ENCODE results near the gene ADCY1.

Gene ADCY1

DNA sequence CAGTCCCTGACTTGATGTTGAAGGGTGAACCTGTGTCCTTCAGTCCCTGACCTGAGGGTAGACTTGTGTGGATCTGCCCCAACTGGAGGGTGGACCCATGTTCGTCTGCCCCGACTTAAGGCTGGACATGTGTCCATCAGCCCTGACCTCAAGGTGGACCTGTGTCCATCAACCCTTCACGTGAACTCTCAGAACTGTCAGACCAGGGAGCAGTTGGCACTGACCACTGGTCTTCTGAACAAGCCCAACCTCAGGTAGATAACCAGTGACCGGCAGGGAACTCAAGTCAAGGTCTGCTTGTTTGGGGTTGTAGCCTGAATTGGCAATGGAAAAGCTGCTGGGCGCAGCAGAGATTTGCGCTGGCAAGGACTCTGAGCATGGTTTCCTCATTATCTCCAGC, 96.5 kb downstream of the ADCY1 start:
- no peak for DNase-seq (ENCODE audit: low read depth in 2 of 2)

DNA sequence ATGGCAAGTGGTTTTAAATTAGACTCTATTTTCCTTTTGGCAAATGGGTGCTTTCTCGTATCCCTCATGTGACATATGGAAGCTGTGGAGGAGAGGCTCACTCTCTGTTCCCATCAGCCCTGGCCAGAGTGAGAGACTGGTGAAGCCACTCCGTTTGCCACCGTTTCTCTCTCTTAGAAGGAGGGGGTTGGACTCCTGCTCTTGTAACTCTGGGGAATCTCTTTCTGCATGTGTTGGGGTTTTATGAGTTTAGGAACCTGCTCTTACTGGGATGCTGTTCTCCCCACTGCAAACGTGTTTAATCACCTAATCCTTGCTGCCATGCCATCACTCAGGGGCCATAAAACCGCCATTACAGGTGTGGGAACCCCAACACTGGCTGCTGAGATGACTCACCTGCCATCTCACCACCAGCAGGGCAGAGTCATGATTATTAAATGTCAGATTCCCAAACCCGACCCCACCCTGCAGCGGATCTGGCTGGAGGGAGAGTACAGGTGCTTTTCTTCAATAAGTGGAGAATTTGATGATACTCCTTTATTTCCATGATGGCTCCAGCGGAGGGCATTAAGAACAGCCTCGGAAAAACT, 103.2 kb downstream of the ADCY1 start:
- no peak for DNase-seq (ENCODE audit: low read depth in 2 of 2)

DNA sequence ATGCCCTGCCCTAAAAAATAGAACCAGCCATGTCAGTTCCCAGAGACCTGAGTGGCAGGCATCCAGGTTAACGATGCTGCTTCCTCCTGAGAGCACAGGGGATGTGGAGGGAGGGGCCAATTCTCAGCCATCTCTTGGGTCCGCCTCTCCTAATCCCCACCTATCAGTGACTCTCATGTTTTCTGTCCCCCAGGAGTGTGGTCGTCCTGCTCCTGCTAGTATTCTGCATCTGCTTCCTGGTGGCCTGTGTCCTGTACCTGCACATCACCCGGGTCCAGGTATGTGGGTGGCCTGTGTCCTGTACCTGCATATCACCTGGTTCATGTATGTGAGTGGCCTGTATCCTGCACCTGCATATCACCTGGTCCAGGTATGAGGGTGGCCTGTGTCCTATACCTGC, 105.3 kb downstream of the ADCY1 start:
- no peak for DNase-seq (ENCODE audit: low read depth in 2 of 2)

DNA sequence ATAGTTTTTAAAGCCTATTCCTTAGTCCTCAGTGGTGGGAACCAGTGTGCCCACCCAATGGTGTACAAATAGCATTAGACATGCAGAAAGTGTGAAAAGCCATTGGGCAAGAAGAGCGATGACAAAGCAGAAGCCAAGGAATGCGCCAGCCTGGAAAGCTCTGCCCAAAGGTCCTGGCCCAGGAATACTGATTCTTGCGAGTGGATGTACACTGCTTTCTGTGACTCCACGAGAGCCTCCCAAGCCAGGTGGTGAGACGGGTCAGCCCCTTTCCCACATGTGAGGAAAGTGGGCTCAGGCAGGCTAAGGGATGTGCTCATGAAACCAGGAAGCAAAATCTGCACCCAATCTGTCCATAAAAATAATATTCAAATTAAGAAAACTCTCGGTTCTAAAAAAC, 106.6 kb downstream of the ADCY1 start:
- DNase-seq (ENCODE audit: low read depth in 2 of 2), result no peak

DNA sequence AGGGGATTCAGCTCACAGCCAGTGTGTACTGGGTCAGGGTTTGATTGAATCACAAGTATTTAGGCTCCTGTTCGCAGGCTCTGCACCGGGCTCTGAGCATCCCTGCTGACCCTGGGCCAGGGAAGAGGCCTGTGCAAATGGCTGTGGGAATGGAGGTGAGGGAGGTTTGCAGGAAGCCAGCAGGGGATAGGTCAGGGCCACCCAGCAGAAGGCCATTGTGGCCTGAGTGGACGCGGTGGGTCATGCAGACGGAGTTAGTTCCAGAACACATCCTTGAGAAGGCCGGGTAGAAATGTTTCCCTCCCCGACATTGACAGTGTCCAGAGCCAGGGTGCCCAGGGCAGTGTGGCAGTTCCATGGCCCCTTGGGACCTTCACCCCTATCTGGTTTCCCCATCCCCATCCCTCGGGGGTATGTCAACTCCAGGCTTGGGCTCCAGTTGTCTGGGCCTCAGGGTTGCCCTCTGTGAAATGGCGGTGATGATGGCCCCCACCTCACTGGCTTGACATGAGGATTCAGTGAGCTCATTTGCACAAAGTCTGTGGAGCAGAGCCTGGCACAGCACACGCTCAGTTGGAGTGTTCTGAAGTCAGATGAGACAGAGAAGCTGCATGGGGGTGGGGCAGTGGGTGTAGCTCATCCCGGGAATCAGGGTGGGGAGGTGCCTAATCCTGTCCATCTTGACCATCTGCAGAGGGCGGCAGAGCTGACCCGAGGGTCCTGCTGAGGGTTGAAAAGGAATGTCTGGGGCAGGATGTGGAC, 107.6 kb downstream of the ADCY1 start:
- no peak for DNase-seq (ENCODE audit: low read depth in 2 of 2)

DNA sequence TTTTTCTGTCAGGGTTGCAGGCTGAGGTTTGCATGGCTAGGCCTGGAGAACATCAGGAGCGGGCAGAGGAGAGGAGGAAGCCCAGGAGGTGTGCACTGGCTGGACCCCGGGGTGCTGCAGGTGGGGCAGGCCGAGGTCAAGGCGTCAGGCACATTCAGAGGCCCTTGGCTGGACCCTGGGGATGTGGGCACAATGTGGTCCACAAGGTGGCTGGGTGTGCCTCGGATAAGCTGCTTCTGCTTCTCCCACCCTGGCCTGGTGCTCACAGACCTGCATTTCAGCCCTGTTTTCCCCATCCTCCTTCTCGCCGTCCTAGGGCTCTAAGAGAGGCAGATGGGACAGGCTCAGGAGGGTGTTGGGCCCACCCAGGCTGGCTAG, 108.2 kb downstream of the ADCY1 start:
- no peak for DNase-seq (ENCODE audit: low read depth in 2 of 2)

DNA sequence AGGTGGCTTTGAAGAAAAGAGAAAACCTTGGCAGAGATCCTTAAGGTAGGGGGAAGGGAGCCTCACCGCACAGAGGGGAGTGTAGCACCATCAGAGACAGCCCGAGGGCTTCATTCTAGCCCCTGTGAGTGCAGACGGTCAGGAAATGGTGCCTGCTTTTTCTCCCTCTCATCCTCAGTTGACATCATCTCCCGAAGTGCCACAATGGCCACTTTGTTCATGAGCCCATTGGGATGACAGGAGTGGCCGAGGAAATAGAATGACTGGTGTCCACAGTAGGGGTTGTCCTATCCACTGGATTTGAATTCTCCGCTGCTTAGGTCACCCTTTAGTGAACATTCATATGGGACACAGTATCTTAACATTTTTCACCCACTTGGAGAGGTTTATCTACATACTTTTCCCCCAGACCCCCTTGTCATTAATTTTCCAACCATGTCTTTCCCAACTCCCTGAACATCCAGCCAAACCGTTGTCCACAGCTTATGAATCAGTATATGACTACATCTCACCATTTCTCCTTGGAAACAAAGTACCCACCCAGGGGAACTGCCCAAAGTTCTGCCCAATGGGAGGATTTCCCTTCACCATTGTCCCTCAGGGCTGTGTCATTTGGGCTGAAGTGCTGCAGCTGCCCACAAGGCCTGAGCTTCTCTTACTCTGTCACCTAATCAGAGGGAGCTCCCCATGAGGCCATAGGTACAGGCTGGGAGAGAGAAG, 108.8 kb downstream of the ADCY1 start:
- DNase-seq (ENCODE audit: low read depth in 2 of 2), result no peak

DNA sequence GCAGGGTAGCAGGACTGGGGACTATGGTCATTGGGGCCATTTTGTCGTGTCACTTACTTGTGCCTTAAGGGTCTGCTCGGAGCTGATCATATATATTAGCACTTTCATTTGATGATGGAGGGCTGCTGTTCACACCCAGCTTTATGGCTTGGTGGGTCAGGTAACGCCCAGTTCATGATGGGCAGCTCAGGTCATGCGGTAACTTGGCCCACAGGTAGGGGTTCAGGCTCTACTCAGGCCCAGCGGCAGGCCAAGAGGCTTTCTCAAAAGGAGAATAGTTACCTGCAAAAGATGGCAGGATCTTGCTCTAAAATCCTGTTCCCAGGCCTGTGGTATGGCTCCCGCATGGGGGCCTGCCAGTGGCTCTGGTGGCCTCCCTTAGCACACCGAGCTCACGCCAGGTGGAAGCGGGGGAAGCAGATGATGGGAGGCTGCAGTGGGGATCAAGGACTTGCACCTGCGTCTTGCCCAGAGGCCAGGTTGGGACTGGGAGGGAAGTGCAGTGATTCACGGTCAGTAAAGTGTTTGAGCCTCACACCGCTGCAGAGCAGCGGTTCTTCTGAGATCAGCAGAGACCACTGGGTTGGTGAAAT, 109.5 kb downstream of the ADCY1 start:
- DNase-seq (ENCODE audit: low read depth in 2 of 2), result no peak

DNA sequence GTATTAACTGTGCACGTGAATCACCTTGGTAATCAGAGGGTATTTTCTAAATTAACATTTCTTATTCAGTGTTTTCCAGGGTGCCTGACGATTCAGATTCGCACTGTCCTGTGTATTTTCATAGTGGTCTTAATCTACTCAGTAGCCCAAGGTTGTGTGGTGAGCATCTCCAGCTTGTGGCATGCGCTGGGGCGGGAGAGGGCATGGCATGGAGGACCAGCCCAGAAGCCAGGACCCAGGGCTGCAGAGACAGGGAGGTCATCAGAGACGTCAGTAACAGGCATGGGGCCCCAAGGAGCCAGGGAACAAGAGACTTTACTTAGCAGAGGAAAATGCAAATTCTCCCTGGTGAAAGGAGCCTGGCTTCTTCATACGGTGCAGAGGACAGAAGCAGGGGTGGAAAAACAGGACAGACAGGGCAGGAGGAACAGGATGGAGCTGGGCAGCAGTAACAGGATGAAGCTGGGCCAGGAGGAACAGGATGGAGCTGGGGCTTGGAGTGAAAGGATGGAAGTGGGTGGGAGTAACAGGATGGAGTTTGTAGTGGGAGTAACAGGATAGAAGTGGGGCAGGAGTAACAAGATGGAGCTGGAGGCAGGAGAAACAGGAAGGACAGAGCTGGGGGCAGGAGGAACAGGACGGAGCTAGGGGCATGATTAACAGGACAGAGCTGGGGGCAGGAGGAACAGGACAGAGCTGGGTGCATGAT, 110.9 kb downstream of the ADCY1 start:
- no peak for DNase-seq (ENCODE audit: low read depth in 2 of 2)

DNA sequence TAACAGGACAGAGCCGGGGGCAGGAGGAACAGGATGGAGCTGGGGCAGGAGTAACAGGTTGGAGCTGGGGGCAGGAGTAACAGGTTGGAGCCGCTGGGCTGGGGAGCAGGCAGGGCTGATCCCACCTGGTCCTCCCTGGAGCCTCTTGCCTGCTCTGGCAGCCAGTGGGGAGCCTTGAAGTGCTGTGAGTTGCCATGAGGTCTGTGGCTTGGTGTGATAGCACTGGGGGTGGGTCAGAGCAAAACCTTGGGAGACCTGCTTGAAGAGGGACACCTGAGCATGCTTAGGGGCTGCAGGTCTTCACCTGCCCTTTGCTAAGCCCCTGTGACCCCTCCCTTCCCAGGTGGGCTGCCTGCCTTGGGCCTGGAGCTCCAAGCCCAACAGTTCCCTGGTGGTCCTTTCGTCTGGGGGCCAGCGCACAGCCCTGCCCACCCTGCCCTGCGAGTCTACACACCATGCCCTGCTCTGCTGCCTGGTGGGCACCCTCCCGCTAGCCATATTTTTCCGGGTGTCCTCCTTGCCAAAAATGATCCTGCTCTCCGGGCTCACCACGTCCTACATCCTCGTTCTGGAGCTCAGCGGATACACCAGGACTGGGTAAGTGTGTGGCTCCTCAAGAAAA, 111.6 kb downstream of the ADCY1 start:
- no peak for DNase-seq (ENCODE audit: low read depth in 2 of 2)

DNA sequence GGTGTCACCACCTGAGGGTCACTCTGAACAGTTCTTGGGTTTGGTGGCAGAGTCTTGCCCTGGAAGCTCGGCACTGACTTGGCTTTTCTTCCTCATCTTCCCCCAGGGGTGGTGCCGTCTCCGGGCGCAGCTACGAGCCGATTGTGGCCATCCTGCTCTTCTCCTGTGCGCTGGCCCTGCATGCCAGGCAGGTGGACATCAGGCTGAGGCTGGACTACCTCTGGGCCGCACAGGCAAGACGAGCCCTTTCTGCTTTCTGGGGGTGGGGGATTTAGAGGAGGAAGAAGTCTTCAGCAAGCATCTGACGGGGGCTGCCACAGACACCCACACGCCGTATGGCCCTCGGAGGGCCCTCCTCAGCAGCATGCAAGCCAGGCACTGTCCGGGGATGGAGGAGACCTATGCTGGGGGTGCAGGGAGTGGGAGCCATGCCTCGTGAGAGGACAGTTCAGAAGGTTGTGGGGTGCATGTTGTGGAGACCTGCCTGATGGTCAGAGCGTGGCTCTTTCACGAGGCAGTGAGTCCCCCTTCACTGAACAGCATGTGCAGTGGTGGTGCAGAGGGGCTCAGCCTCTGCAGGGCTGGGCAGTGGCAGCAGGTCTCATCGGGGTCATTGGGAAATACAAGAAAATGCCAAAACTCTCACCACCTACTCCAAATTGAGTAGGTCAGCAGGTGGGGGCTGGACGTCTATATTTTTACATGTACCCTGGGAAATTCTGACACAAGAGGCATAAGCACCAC, 112.4 kb downstream of the ADCY1 start:
- no peak for DNase-seq (ENCODE audit: low read depth in 2 of 2)

DNA sequence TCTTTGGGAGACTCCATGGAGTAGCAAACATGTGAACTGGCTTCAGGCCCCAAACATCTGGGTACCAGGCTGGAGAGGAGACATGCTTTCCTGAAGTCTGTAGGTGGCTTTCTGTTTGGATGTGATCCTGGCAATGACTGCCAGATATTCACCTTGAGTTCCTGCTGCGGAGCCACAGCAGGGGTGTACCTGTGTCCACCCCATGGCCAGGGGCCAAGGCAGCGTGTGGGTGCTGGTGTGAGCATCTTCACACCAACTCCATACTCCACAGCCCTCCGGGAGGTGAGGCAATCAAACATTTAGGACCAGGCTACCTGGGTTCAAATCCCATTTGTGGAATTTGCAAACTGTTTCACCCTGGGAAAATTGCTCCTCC, 113.0 kb downstream of the ADCY1 start:
- no peak for DNase-seq (ENCODE audit: low read depth in 2 of 2)

DNA sequence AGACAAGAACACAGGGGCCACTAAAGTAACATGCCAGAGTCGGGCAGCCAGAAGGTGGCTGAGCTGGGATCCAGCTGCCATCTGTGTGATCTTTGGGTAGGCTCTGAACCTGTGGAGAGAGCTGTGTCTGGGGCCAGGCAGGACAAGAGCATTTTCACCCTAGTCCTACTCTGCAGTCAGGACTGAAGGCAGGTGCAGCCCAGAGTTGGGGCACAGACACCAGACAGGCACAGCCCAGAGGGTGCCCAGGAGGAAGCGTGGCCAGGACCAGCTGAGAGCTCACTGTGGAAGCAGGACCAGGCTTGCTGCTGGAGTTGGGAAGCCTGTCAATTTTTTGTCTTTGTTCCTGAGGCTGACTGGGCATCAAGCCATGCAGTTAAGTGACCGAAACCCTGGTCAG, 113.6 kb downstream of the ADCY1 start:
- DNase-seq (ENCODE audit: low read depth in 2 of 2), result no peak

DNA sequence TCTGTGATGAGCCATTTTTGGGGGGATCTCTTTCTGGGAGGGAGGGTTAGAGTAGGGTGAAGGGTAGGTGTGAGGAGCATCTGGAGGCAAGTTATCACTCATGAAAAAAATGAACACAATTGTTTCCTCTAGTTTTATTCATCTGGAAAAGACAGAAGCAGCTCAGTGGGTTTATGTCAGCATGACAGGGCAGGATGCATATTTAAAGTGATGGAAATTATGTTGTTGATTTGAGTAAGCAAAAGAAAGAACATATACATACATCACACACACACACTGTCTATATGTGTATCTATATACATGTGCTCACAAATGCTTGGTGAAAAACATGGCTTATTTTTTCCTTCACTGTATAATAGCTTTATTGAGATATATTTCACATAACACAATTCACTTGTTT, 114.2 kb downstream of the ADCY1 start:
- no peak for DNase-seq (ENCODE audit: low read depth in 2 of 2)

DNA sequence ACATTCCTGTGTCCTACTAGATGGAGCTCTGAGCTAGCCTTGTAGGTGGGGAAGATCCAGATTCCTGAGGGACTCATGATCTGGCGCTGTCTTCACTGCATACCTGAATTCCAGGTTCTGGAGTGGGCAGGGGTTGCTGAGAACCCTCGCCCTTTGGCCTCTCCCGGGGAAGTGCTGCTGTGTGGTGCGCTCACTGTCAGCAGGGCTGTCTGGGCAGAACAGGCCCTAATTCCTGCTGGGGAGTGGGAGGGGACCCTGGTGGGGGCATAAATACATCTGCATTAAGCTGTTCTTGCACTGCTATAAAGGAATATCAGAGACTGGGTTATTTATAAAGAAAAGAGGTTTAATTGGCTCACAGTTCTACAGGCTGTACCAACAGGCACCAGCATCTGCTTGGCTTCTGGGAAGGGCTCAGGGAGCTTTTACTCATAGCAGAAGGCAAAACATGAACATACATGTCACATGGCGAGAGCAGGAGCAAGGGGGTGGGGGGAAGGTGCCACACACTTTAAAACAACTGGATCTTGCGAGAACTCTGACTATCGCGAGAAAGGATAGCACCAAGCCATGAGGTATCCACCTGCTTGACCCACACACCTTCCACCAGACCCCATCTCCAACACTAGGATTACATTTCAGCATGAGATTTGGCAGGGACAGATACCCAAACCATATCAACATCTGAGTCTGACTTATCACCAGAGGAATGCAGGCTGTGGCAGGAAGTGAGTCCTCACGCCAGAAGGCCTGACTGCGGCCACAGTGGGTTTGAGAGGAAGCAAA, 115.0 kb downstream of the ADCY1 start:
- no peak for DNase-seq (ENCODE audit: low read depth in 2 of 2)

DNA sequence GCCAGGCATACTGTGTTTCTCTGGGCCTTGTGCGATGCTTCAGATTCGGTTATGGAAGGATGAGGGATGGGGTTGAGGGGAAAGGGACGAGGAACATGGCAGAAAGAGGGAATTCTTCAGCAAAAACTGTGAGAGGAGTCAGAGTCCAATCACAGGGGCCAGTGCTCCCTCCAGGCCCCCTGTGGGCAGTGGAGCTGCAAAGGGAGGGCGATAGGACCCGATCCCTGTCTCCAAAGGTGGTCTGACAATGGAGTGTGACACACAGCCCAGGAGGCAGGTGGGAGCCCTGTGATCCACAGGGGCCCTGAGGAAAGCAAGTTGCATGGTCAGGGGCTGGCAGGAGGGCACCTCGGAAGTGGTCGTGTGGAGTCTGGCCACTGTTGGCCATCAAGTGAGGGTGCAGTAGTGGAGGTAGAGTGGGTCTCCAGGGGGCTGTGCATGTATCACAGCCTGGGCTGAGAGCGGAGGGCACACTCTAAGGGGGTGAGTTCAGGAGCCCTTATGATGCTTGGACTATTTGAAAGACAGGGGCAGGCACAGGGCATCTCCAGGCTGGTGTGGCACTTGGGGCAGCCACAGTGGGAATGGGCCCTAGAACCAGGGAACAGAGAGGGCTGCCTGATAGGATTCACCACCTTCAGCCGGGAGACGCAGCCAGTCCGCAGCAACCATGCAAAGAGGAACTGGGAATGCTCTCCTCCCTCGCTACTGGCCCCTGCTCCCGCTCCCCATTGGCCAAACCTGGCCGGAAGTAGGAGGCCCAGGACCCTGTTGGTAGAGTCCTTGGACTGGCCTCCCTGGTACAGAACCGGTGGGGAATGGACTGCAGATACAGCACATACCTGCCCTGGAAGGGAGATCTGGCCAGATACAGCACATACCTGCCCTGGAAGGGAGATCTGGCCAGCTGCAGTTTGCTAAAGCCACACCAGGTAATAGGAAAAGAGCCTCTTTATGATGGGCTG, 115.9 kb downstream of the ADCY1 start:
- DNase-seq (ENCODE audit: low read depth in 2 of 2), result no peak

DNA sequence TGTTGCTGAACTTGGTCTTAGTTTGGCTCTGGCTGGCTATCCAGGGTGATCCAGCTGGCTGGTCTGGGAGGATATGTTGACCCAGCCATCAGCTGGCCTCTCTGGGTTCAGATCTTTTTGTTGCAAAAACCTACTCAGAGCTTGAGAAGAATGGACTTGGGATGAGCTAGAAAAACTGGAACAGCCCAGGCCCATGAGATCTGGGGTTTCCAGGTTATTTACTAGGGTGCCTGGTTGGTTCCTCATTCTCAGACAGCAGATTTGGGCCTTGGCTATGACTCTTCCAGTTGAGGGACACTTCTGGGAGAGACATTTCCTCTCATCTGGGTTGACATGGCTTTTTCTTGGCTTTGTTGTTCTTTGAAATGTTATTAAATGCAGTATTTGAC, 116.6 kb downstream of the ADCY1 start:
- DNase-seq (ENCODE audit: low read depth in 2 of 2), result no peak

DNA sequence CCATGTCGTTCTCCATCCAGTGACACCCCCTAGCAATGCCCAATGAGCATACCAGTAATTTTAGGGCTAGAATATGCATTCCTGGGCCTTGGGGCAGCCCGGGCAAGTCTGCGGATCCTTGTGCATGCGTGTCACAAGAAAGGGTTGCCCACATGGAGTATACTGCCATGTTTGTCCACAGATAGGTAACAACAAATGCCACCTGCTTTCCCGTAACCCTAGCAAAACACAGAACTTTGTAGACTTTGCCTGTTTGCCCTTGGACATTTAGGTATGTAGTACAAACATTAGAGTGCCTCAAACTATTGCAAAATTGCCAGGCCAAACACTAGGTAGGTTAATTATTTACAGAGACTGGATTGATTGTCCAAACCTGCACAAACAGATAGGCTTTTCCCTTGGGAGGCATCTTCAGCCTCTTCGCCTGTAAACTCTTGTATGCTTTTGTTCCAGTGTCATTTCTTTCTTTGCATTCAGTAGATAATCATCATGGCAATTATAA, 117.0 kb downstream of the ADCY1 start:
- DNase-seq (ENCODE audit: low read depth in 2 of 2), result no peak

DNA sequence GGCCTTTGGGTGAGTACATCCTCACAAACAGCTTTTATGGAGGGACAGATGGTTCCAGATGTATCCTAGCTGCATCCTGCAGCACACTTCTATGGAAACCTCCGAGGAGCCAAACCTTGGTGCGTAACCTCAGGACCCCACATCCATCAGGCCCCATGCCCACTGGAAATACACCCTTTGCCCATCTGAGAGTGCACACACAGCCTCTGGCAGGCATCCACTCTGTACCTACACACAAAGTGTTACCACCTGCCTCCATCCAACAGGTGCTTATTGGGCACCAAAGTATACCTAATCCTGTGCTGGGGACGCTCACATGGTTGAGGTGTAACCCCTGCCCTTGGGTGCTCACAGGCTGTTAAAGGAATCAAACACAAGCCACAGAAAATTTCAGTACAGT, 117.9 kb downstream of the ADCY1 start:
- no peak for DNase-seq (ENCODE audit: low read depth in 2 of 2)
